Stimulated activated CD4-positive, alpha-beta T cell treated with anti-CD3 and anti-CD28 coated beads, Interleukin-15, amount 100 ng/mL, for 24 hours (primary cell): ENCODE results near the gene AGBL1.

Source experiments
- DNase-seq: peaks from one replicate; pipeline ENCODE4 v3.0.0-alpha.2; 2020

AGBL1 gene

GRCh38 chr15:86079508-86080266 is at the start of gene AGBL1:
TSS of gene AGBL1 (plus strand) at chr15:86079871.
- no peak for DNase-seq

- DNase-seq: no peak
Observed at GRCh38 chr15:86034904-86035303, 44.8 kb upstream of the AGBL1 start.

- no peak for DNase-seq
Observed at GRCh38 chr15:86036243-86036642, 43.4 kb upstream of the AGBL1 start.

GRCh38 chr15:86038491-86038890 is 41.2 kb upstream of the AGBL1 start:
- DNase-seq: no peak

- DNase-seq: no peak
Observed at GRCh38 chr15:86040356-86041033, 39.2 kb upstream of the AGBL1 start.

- DNase-seq: no peak
Observed at GRCh38 chr15:86041399-86041798, 38.3 kb upstream of the AGBL1 start.

- DNase-seq: no peak
Observed at GRCh38 chr15:86042226-86042625, 37.4 kb upstream of the AGBL1 start.

- no peak for DNase-seq
Observed at GRCh38 chr15:86044981-86045380, 34.7 kb upstream of the AGBL1 start.

GRCh38 chr15:86054338-86054737 is 25.3 kb upstream of the AGBL1 start:
- no peak for DNase-seq

GRCh38 chr15:86055688-86056087 is 24.0 kb upstream of the AGBL1 start:
- no peak for DNase-seq

GRCh38 chr15:86059851-86060250 is 19.8 kb upstream of the AGBL1 start:
- DNase-seq: no peak

- no peak for DNase-seq
Observed at GRCh38 chr15:86060674-86061073, 19.0 kb upstream of the AGBL1 start.

- no peak for DNase-seq
Observed at GRCh38 chr15:86061581-86061980, 18.1 kb upstream of the AGBL1 start.

GRCh38 chr15:86062646-86063243 is 16.9 kb upstream of the AGBL1 start:
- no peak for DNase-seq

- no peak for DNase-seq
Observed at GRCh38 chr15:86063356-86064095, 16.1 kb upstream of the AGBL1 start.

- DNase-seq: no peak
Observed at GRCh38 chr15:86064326-86064725, 15.3 kb upstream of the AGBL1 start.

GRCh38 chr15:86066174-86066834 is 13.4 kb upstream of the AGBL1 start:
- no peak for DNase-seq

GRCh38 chr15:86073281-86073680 is 6.4 kb upstream of the AGBL1 start:
- no peak for DNase-seq

GRCh38 chr15:86076468-86076867 is 3.2 kb upstream of the AGBL1 start:
- DNase-seq: no peak

- no peak for DNase-seq
Observed at GRCh38 chr15:86077070-86077469, 2.6 kb upstream of the AGBL1 start.

- DNase-seq: no peak
Observed at GRCh38 chr15:86080302-86080701, 631 bp downstream of the AGBL1 start.

- DNase-seq: peak; percentile 30
Observed at GRCh38 chr15:86082619-86083380, 3.1 kb downstream of the AGBL1 start.
